Activated B cell treated with CpG ODN at 0.5 μM for 24 hours (primary cell): ENCODE measurements around the gene STXBP6. TPM values are rescaled to one million over a fixed set of nuclear protein-coding genes. Genes with fewer than 3 reads are reported as not detected.

Experiments used
- ATAC-seq: fragments of 200-7000 bp; cut with Tn5 transposase; one replicate; pipeline ENCODE4 v1.10.0; 2021; ENCODE audit warnings: low read depth, mild to moderate bottlenecking, moderate library complexity
- CTCF ChIA-PET: fragments of 350-600 bp; sonication (Branson Sonifier 250); formaldehyde crosslinking; loops from one replicate; lab custom pipeline; 2021; ENCODE audit warnings: antibody characterized with exemption; lab: Charles Lee
- POLR2A ChIA-PET: fragments of 350-600 bp; sonication (Branson Sonifier 250); formaldehyde crosslinking; loops from one replicate; lab custom pipeline; 2021; ENCODE audit warnings: antibody characterized with exemption; lab: Charles Lee
- DNase-seq: peaks from one replicate; pipeline ENCODE4 v3.0.0; 2022
- H3K27ac Mint-ChIP-seq: one replicate; pipeline ENCODE4 v1.8.0; 2020; ENCODE audit warnings: mixed read lengths
- H3K27me3 Mint-ChIP-seq: one replicate; pipeline ENCODE4 v1.8.0; 2021; ENCODE audit warnings: mixed read lengths
- H3K36me3 Mint-ChIP-seq: one replicate; pipeline ENCODE4 v1.8.0; 2021; ENCODE audit warnings: low read depth, mixed read lengths
- H3K4me1 Mint-ChIP-seq: one replicate; pipeline ENCODE4 v1.8.0; 2021; ENCODE audit warnings: mixed read lengths
- H3K4me3 Mint-ChIP-seq: one replicate; pipeline ENCODE4 v1.8.0; 2020; ENCODE audit warnings: mild to moderate bottlenecking, mixed read lengths
- H3K9me3 Mint-ChIP-seq: one replicate; pipeline ENCODE4 v1.8.0; 2020; ENCODE audit warnings: mixed read lengths
- CTCF ChIP-seq: fragments of 200-600 bp; IDR thresholded peaks from one replicate; pipeline ENCODE4 v1.8.0; 2022; ENCODE audit warnings: antibody characterized with exemption, mild to moderate bottlenecking
- intact Hi-C: fragments of 100-400 bp; cut with micrococcal nuclease; formaldehyde crosslinking; loops from one replicate; pipeline ENCODE4 v1.15.1; 2024
- total RNA-seq: library from RNA; stranded (reverse); gene quantifications from 2 replicates; pipeline ENCODE4 v1.2.3, GENCODE V29; 2022

The STXBP6 gene
- total RNA-seq, 1 donor from 2014 or later = 0.22 TPM

DNA sequence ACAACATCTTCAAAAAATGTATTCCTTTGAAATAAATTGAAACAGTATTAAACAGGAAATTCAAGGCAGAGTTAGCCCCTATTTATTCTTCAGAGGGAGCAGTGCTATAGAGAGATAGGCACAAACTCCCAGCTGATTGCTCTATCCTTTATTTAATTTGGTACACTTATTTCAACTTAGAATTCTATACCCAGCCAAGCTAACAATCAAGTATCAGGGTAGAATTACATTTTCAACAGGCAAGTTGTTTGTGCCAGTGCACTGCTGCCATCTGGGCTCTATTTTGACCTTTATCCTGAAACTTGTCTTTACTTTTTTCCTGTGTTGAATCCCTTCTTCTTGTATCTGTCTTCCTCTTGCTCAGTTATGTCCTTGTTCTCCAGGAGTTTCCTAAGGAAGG lies 159.2 kb downstream of the STXBP6 start:
- CTCF ChIA-PET = no interaction called here
- intact Hi-C loops = no loop called here
- no peaks in the 10 kb centered on the region for H3K4me1 Mint-ChIP-seq
- H3K36me3 Mint-ChIP-seq = no peaks in the 10 kb centered on the region
- DNase-seq = no peak
- POLR2A ChIA-PET = no interaction called here
- no peak for TF ChIP-seq CTCF
- no peak overlapping the region for H3K27ac Mint-ChIP-seq
- H3K4me3 Mint-ChIP-seq = no peak overlapping the region
- no peak for ATAC-seq
- H3K9me3 Mint-ChIP-seq = peaks cover 12% of the 10 kb centered on the region
- H3K27me3 Mint-ChIP-seq = peaks cover 4% of the 10 kb centered on the region

GRCh38 chr14:24889843-24890242 lies 160.1 kb downstream of the STXBP6 start:
- TF ChIP-seq CTCF = no peak
- DNase-seq (no peak), ATAC-seq (no peak)
- Mint-ChIP-seq H3K4me1 (no peaks in the 10 kb centered on the region), H3K36me3 (no peaks in the 10 kb centered on the region), H3K9me3 (peaks cover 12% of the 10 kb centered on the region), H3K4me3 (no peak overlapping the region), H3K27me3 (peaks cover 4% of the 10 kb centered on the region), H3K27ac (no peak overlapping the region)
- ChIA-PET CTCF (no interaction called here), POLR2A (no interaction called here)
- intact Hi-C loops = no loop called here

DNA sequence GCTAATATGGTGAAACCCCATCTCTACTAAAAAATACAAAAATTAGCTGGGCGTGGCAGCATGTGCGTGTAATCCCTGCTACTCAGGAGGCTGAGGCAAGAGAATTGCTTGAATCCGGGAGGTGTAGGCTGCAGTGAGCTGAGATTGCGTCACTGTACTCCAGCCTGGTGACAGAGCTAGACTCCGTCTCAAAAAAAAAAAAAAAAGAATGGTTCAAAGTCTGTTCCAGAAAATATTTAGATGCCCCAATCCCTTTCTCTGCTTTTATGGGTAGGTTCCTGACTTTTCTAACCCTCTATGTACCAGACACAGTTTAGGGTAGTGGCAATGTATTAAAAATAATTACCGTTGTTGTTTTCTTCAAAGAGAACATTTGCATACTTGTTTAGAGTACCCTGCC lies 161.4 kb downstream of the STXBP6 start:
- no peak overlapping the region for H3K27ac Mint-ChIP-seq
- ChIA-PET POLR2A (no interaction called here), CTCF (no interaction called here)
- ATAC-seq (no peak), DNase-seq (no peak)
- no peaks in the 10 kb centered on the region for H3K4me1 Mint-ChIP-seq
- no peak overlapping the region for H3K4me3 Mint-ChIP-seq
- peaks cover 4% of the 10 kb centered on the region for H3K27me3 Mint-ChIP-seq
- intact Hi-C loops = no loop called here
- H3K36me3 Mint-ChIP-seq = no peaks in the 10 kb centered on the region
- no peak for TF ChIP-seq CTCF
- H3K9me3 Mint-ChIP-seq = peaks cover 12% of the 10 kb centered on the region

DNA sequence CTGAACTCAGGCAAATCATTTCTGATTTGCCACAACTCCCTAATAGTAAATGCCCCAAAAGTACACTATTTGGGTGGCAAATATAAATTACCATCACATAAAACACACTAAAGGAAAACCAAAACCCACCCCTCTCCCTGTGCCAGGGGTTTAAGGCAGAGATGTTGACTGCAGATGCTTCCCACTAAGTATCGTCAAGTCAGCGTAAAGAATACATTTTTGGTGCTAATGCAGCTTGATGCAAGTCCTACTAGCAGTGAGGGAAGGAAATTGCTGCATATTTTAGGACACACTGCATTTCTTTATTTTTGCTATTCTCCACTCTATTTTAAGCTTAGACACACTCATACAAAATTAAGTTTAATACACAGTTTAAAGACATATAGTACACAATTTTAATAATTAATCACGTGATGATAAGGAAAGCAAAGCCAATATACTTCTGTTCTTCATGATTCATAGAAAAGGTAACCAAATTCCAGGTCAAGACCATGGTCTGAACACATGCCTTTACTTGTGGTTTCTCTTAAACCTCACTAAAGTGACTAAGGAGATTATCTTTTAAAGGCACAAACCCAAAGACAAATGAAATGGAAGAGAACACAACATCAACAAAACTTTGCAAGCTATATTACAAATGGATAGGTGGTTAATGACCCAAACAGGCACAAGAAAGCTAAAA lies 162.2 kb downstream of the STXBP6 start:
- Mint-ChIP-seq H3K4me1 (no peaks in the 10 kb centered on the region), H3K4me3 (no peak overlapping the region), H3K27me3 (peaks cover 4% of the 10 kb centered on the region), H3K9me3 (peaks cover 12% of the 10 kb centered on the region), H3K27ac (no peak overlapping the region), H3K36me3 (no peaks in the 10 kb centered on the region)
- intact Hi-C loops = no loop called here
- TF ChIP-seq CTCF = no peak
- ChIA-PET POLR2A (no interaction called here), CTCF (no interaction called here)
- ATAC-seq (no peak), DNase-seq (no peak)

DNA sequence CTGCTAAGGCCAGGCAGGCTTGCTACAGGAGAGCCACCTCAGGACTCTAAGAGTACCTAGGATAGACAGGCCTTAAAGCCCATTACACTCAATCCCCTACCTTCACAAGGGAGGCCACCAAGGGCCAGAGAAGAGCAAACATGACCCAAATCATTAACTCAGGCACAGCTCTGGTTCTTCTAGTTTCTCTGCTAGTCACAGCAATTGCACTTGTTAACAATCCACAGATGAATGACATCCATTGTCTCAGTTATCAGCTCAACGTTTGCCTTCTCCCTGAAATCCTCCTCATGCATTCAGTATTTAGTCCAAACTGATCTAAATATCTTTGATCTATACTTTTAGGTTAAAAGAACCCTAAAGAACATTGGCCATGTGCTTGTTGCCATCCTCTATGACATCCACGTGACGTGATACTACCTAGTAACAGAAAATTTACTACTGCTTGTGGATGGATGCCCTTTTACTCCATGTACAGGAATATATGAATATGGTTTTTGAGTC lies 164.5 kb downstream of the STXBP6 start:
- Mint-ChIP-seq H3K4me1 (no peaks in the 10 kb centered on the region), H3K27me3 (peaks cover 4% of the 10 kb centered on the region), H3K4me3 (no peak overlapping the region), H3K9me3 (peaks cover 8% of the 10 kb centered on the region), H3K36me3 (no peaks in the 10 kb centered on the region), H3K27ac (no peak overlapping the region)
- DNase-seq (no peak), ATAC-seq (no peak)
- ChIA-PET CTCF (no interaction called here), POLR2A (no interaction called here)
- no peak for TF ChIP-seq CTCF
- intact Hi-C loops = no loop called here
